ENCODE results near the gene BCR.

The BCR gene

GRCh38 chr22:23258826-23259170 is 78.5 kb downstream of the BCR start:
- no peak for DNase-seq (ENCODE audit: low spot score)
- no peak for TF ChIP-seq CTCF (IDR thresholded peaks at IDR 0.05; ENCODE audit: extremely low read depth, insufficient read depth, missing control alignments)
- in situ Hi-C loops (cut with MboI; ENCODE audit: low pct_unique_long_range_greater_than_20kb, low sequenced_read_pairs, unreplicated experiment) = no loop called here

- TF ChIP-seq CTCF (IDR thresholded peaks at IDR 0.05; ENCODE audit: extremely low read depth, insufficient read depth, missing control alignments) = no peak
- in situ Hi-C loops (cut with MboI; ENCODE audit: low pct_unique_long_range_greater_than_20kb, low sequenced_read_pairs, unreplicated experiment) = no loop called here
- no peak for DNase-seq (ENCODE audit: low spot score)
These were observed 79.8 kb downstream of the BCR start for GRCh38 chr22:23259916-23260644.

GRCh38 chr22:23260645-23261581 is 80.6 kb downstream of the BCR start:
- no peak for DNase-seq (ENCODE audit: low spot score)
- in situ Hi-C loops (cut with MboI; ENCODE audit: low pct_unique_long_range_greater_than_20kb, low sequenced_read_pairs, unreplicated experiment) = no loop called here
- TF ChIP-seq CTCF (IDR thresholded peaks at IDR 0.05; ENCODE audit: extremely low read depth, insufficient read depth, missing control alignments) = no peak

GRCh38 chr22:23261900-23262450 is 81.7 kb downstream of the BCR start:
- TF ChIP-seq CTCF (IDR thresholded peaks at IDR 0.05; ENCODE audit: extremely low read depth, insufficient read depth, missing control alignments) = no peak
- DNase-seq (ENCODE audit: low spot score) = no peak
- in situ Hi-C loops (cut with MboI; ENCODE audit: low pct_unique_long_range_greater_than_20kb, low sequenced_read_pairs, unreplicated experiment) = no loop called here

- no peak for DNase-seq (ENCODE audit: low spot score)
- TF ChIP-seq CTCF (IDR thresholded peaks at IDR 0.05; ENCODE audit: extremely low read depth, insufficient read depth, missing control alignments) = no peak
- in situ Hi-C loops (cut with MboI; ENCODE audit: low pct_unique_long_range_greater_than_20kb, low sequenced_read_pairs, unreplicated experiment) = no loop called here
These were observed 82.4 kb downstream of the BCR start for GRCh38 chr22:23262518-23263332.

Measured in GM13977 (cell line).